ENCODE measurements around the gene CYSTM1. TPM values are rescaled to one million over a fixed set of nuclear protein-coding genes. Genes with fewer than 3 reads are reported as not detected.
A peak's percentile ranks its signal among the peaks of the same experiment; 100 is the strongest.
"Not testable (repeated sequence)": the region's sequence is repeated elsewhere in the genome, so short reads cannot be mapped to it uniquely, and the experiment has no call there.

Gene CYSTM1
- polyA plus RNA-seq, 4 donors: 63.4 to 82.0 (median 74.5) TPM

DNA sequence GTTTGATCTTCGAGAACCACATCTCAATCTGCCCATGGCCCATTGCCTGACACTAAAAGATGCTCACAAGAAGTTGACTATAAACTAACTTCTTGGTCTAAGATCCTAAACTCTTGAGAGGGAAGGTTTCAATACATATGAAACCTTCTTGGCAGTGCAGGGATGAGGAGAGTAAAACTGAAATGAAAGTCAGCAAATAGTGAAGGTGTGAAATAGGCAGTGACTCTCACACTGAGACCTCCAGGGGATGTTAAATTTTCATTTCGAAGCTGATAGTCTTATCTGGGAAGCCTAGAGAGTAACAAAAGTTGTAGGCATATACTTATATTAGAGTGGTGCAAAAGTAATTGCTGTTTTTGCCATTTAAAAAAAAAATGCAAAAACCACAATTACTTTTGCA, 974 bp upstream of the CYSTM1 start:
- no peak for DNase-seq (ENCODE audit: low read depth in 4 of 4, low spot score in 2 of 4)

DNA sequence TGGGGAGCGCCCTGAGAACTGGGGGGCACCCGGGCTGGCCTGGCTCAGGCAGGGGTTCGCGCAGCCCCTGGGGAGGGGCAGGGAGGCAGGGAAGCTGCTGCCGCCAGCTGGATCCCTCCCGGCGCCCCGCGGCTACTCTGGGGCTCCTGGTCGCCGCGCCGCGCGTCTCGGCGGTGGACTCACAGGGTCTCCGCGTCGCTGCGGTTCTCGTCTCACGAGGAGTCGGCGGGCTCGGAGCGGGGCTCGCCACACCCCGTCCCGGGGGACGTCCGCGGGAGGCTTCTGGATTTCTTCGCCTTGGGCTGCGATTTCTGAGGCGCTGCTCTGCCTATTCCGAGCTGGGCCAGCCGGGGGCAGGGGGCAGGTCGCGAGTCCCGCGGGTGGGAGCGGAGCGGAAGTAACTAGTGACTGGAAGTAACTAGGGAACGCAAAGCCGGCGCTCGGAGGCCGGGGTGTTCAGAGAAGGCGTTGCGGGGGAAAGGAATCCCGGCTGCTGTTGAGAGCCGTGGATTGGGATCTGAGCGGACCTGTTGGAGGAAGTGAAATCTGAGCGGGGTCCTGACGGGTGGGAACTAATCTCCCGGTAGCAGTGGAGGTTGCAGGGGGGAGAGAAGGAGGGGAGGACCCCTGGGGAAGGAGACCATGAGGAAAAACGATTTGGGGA, 511 bp downstream of the CYSTM1 start:
- DNase-seq (ENCODE audit: low read depth in 4 of 4, low spot score in 2 of 4): peak in 3 of 4 donors; percentile 48 to 56 (median 48)

DNA sequence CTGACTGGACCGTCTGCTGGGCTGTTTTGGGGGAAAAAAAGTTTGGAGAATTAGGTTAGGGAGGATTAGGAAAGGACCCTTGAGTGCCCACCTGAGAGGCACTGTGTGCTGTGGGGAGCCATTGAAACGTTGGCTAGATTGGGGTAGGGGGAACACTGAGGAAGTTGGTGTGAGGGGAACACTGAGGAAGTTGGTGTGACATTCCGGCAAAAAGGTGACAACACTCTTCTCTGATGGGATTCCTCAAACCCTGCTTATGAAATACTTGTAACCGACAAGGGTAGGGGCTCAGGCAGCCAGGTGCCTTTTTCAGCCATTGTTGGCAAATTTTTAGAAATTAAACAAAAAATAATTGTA, 1.0 kb downstream of the CYSTM1 start:
- DNase-seq (ENCODE audit: low read depth in 4 of 4, low spot score in 2 of 4): no peak

DNA sequence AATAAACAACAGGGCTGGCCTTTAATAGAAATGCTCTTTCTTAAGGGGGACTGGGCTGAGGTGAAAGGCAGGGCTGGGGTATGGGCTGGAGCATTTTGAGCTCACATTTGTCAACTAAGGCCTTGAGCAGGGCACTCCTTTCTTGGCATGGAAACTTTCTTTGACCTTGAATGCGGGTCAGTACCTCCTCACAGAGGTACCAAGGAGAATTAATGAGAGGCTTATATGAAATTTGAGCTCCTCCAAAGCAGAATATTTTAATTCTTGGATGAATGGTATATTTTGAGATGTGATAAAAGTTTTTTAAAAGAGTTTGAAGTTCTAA, 3.1 kb downstream of the CYSTM1 start:
- peak in 1 of 4 donors; percentile 15 for DNase-seq (ENCODE audit: low read depth in 4 of 4, low spot score in 2 of 4)

- DNase-seq (ENCODE audit: low read depth in 4 of 4, low spot score in 2 of 4): no peak
Measured at GRCh38 chr5:140178482-140179116, 3.6 kb downstream of the CYSTM1 start.

DNA sequence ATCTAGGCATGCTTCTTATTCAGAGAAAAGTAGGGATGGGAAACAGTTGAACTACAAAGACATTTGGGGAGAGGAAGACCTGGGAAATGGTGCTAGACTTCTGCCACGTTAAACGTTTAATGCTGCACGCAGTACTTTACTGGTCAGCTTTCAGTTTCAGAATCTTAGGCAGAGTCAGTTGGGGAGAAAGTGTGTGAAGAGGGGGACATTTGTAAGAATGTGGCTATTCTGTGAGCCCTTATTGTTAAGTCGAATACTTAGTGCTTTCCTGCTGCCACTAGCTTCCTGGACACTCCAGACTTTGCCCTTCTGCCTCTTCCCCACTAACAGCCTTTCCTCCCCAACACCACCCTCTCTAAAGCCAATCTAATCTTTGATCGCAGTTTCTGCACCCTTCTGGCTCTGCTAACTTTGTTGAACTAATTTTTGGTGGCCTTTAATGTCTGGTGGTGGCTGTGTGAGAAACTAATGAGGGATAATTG, 6.1 kb downstream of the CYSTM1 start:
- no peak for DNase-seq (ENCODE audit: low read depth in 4 of 4, low spot score in 2 of 4)

GRCh38 chr5:140181525-140181924, 6.5 kb downstream of the CYSTM1 start:
- no peak for DNase-seq (ENCODE audit: low read depth in 4 of 4, low spot score in 2 of 4)

DNA sequence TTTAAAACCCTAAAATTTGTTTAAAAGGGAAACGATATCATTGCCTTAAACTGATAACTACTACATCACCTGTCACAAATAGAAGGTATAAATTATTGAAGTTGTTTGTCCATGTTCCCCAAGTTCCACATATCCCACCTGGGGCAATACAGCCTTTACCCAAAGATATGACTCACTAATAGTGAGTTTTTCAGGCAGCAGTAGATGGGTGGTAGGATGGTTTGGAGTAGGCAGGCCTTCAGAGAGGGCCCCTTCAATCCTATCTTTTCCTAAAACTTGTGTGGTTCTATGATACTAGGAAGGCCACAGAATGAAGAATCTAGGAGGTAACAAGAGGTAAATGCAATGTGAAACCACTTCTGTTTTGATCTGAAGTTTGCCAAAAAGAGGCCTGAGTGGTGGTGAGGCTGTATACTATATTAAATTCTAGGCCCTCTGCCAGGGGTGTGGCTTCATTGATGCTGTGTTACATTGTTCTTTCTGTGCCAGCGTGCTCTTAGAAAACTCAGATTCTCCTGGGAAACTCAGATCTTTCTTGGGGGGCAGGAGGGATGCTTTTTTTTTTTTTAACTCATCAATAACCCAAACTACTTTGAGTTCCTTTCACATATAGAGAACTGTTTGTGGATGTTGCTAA, 7.2 kb downstream of the CYSTM1 start:
- DNase-seq (ENCODE audit: low read depth in 4 of 4, low spot score in 2 of 4): no peak

DNA sequence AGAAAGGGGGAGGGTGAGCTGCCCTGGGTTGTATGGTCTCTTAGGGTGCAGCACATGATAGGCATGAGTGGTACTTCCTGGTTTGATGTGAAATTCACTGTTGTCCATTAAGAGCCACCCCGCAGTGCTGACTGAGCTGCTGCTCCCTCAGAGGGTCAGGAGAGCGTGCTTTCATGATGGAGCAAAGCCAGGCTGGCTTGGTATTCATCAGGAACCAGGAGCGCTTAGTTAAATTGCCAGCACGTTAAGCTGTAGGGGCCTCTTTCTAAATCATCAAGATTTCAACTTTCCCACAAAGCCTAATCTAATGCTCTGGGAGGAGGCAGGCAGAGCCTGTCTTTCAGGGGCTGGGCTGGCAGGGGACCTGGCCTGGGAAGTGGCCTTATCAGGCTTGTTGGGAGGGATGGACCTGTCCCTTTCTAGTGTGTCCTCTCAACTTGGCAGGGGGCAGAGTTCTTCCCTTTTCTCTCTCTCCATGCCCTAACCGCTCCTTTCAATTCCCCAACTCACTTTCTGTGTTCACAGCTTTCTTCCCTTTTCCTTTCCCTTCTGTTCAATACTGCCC, 7.9 kb downstream of the CYSTM1 start:
- no peak for DNase-seq (ENCODE audit: low read depth in 4 of 4, low spot score in 2 of 4)

DNA sequence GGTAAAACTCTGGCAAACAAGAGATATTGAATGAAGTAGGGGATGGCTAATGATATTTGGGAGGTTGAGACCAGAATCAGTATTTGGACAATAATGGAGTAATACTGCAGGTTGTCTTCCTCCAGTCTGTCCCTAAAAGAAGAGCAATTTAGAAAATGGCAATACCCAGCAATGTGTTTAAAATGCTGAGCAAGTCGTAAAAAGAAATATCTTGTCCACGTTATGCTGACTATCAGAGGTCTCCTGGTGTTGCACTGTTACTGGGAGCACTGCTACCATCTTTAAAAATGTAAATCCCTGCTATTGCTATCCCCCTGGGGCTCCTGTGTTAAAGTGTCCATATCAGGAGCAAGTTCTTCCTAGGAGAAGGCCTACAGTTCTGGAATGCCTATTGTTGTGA, 10.4 kb downstream of the CYSTM1 start:
- no peak for DNase-seq (ENCODE audit: low read depth in 4 of 4, low spot score in 2 of 4)

DNA sequence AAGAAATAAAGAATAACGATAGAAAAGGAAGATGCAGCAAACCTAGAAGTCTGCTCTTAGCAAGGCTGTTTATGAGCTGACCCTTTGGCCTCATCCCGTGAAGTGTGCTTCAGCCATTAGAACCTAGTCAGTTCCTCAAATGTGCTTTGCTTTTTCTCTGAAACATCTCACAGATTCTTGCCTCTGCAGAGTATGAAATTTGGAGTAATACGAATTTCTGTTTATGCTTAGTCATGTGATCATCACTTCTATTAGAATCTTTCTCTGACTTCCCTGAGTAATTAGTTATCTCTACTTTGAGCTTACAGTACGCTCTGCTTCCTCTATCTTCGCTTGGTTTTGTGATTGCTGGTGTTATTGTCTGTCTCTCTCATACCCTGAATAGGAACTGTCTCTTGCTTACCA, 11.3 kb downstream of the CYSTM1 start:
- DNase-seq (ENCODE audit: low read depth in 4 of 4, low spot score in 2 of 4): no peak

DNA sequence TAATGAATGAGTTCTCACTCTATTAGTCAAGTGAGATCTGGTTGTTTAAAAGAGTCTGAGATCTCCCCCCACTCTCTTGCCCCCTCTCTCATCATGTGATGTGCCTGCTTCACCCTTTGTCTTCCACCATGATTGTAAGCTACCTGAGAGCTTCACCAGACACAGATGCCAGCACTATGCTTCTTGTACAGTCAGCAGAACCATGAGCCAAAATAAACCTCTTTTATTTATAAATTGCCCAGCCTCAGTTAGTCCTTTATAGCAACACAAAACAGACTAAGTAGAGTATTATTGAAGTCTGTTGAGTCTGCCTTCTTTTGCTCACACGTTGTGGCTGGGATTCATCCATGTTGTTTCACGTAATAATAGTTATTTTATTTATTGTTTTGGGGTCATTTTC, 14.3 kb downstream of the CYSTM1 start:
- DNase-seq (ENCODE audit: low read depth in 4 of 4, low spot score in 2 of 4): no peak

DNA sequence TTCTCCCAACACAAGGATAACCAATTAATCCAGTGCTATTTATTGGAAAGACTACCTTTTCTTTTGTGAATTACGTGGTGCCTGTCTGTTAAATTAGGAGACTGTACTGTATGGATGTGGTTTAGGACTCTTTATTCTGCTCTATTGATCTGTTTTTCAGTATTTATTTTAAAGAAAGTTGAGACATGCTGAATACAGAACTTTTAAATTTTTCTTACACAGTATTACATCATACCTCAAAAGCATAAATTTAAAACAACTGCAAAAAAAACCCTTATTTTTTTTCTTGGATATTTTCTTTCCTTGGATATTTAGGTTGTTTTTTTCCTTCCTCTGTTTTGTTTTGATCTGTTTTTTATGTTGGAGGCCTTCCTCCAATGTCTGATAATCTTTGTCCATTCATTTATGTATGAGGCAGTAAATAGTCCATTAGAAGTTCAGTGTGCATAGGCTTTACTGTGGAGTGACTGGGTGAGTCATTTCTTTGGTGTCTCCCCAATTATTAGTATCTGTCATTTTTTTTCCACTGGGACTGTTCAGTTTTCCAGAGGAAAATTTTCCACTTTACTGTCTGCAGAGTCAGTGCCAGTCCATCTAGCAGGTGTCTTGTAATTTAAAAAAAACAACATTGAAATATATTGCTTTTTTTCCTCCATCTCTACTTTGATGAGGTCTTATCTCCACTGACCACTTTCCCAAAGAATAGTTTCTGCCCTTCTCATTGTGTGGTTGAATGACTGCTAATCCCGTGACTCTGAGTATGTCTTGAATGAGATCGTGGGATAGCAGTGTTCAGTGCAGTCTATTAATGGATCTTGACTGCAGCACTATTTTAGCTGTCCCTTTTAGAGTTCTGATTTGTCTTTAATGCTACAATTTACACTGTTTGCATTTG, 15.2 kb downstream of the CYSTM1 start:
- no peak for DNase-seq (ENCODE audit: low read depth in 4 of 4, low spot score in 2 of 4)

DNA sequence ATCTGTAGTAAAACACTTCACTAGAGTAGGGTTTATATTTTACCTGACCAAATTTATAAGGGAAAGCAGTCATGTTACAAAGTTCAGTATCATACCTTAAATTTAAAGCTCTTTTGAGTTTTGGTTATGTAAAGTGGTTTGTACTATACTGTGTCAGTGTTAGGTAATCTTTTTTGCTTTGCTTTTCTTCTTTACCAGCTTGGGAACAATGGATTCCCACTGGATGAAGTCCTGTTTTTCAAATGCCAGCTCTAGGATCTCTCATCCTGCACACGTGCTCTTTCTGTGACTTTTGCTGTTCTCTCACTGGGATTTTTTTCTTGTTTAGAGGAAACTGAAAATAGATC, 15.9 kb downstream of the CYSTM1 start:
- DNase-seq (ENCODE audit: low read depth in 4 of 4, low spot score in 2 of 4): no peak

DNA sequence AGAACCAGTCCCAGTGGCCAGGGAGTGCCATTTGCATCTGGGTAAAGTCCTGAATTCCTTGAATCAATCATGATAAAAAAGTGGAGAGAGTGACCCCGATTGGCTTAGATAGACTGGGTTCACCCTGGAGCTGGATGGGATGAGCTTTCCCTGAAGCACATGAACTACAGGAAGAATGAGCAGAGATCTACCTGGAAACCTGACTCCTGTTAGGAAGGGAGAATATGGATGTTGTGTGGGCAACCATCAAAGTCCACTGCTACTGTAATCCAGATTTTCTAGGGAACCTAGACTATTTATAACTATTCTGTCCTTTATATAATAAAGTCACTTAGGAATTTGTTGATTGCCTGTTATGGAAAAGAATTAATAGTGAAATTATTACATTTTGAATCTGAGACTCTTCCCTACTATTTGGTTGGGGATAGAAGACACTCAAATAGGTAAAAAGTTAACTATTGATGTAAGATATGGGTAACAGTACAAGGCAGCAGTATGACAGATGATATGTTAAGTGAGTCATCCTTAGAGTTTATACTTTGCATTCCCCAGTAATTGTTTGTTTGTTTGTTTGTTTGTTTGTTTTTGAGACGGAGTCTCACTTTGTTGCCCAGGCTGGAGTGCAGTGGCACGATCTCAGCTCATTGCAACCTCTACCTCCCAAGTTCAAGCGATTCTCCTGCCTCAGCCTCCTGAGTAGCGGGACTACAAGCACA, 17.9 kb downstream of the CYSTM1 start:
- no peak for DNase-seq (ENCODE audit: low read depth in 4 of 4, low spot score in 2 of 4)

DNA sequence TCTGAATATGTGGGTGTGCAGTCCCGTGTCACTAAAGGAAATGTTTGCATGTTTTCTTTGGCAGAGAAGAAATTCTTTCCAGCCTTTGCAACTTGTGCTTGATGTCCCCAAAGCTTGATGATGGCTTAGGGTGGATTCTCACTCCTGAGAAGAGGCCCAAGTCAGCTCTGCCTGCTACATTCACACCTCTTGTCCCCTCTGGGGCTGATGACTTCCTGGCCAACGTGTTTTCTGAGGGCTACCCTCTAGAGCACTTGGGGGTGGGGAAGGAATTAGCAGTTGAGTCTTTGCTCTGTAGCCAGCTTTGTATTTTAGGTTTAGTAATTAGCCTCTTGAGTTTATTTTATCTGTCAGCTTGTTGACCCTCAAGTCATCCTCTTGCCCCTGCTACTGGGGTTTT, 19.7 kb downstream of the CYSTM1 start:
- DNase-seq (ENCODE audit: low read depth in 4 of 4, low spot score in 2 of 4): no peak

DNA sequence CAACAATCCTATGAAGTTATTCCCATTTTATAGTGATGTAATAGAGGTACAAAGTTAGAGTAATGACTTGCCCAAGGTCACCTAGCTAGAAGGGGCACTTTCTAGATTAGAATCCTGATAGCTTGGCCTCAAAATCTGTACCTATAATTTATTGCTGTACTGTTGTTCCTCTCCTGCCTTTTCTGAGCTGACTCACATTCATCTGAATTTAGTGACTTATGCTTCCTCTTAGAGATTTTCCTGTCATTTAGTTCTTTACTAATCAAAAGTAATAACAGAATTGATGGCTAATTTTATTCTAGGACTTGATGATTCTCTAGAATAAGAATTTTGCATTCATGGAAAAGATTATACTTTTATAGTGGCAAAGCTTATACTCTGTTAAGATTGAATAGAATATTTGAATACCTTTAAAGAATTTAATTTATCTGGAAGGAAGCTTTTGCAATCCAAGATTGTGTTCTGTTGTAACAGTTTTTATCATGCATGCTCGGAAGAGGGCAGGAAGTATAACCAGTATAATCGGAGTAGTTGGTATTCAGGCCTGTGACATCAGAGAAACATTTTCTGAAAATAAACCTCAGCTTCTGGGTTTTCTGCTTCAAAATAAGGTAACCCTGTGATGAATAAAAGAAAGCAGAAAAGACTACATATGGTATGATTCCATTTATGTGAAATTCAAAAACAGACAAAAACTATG, 21.3 kb downstream of the CYSTM1 start:
- no peak for DNase-seq (ENCODE audit: low read depth in 4 of 4, low spot score in 2 of 4)

- no peak for DNase-seq (ENCODE audit: low read depth in 4 of 4, low spot score in 2 of 4)
Measured at GRCh38 chr5:140197023-140197422, 22.0 kb downstream of the CYSTM1 start.

DNA sequence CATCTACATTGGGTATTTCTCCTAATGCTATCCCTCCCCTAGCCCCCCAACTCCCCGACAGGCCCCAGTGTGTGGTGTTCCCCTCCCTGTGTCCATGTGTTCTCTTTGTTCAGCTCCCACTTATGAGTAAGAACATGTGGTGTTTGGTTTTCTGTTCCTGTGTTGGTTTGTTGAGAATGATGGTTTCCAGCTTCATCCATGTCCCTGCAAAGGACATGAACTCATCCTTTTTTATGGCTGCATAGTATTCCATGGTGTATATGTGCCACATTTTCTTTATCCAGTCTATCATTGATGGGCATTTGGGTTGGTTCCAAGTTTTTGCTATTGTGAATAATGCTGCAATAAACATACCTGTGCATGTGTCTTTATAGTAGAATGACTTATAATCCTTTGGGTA, 23.9 kb downstream of the CYSTM1 start:
- DNase-seq (ENCODE audit: low read depth in 4 of 4, low spot score in 2 of 4): not testable (repeated sequence)

- no peak for DNase-seq (ENCODE audit: low read depth in 4 of 4, low spot score in 2 of 4)
Measured at GRCh38 chr5:140202078-140202477, 27.1 kb downstream of the CYSTM1 start.
